ENCODE measurements around the gene GREB1. TPM values are rescaled to one million over a fixed set of nuclear protein-coding genes. Genes with fewer than 3 reads are reported as not detected.

Gene GREB1
- total and polyA plus RNA-seq, 2 of the 13 experiments (the other 11 are each of a cell fraction or from before 2014, with no cell fraction given): 31.3 to 61.2 TPM

DNA sequence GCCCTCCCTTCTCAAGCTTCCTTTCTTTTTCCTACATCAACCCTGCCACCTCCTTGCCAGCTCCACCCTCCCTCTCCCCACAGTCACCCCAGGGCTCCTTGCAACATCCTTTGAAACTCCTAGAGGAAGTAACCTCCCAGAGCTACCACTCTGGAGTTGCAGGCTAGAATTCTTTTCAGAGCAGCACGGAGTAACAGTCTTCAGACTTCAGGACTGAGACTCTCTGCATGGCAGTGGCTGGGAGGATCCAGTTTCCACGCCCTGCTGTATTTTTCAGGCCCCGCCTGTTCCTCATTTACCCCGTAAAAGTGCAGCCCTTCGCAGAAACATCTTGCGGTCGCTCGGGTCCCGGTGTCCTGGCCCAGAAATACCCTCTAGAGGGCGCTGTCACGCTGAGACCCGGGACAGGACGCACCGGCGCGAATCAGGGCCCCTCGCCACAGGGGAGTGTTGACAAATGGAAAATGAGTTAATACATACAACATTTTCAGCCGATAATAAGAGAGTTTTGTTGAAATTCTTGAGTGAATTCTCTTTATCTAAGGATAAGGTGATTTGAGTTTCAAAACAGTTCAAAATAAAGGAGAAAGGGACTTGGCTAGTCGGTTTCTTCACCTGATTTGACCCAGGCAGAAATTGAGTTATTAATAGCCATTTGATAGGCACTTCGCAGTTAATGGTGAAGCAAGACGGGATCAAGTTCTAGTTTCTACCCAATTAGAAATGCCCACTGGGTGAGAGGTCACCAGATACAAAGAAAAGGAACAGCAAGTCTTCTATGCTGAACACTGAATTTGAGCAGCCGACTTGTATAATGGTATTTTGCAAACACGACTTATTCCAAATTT lies 154.6 kb downstream of the GREB1 start (continued):
- TF ChIP-seq, protein P1, sequence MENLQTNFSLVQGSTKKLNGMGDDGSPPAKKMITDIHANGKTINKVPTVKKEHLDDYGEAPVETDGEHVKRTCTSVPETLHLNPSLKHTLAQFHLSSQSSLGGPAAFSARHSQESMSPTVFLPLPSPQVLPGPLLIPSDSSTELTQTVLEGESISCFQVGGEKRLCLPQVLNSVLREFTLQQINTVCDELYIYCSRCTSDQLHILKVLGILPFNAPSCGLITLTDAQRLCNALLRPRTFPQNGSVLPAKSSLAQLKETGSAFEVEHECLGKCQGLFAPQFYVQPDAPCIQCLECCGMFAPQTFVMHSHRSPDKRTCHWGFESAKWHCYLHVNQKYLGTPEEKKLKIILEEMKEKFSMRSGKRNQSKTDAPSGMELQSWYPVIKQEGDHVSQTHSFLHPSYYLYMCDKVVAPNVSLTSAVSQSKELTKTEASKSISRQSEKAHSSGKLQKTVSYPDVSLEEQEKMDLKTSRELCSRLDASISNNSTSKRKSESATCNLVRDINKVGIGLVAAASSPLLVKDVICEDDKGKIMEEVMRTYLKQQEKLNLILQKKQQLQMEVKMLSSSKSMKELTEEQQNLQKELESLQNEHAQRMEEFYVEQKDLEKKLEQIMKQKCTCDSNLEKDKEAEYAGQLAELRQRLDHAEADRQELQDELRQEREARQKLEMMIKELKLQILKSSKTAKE (CRISPR knock-in tag; IDR thresholded peaks at IDR 0.05; ENCODE audit: borderline replicate concordance): no peak
- TF ChIP-seq, protein P2, sequence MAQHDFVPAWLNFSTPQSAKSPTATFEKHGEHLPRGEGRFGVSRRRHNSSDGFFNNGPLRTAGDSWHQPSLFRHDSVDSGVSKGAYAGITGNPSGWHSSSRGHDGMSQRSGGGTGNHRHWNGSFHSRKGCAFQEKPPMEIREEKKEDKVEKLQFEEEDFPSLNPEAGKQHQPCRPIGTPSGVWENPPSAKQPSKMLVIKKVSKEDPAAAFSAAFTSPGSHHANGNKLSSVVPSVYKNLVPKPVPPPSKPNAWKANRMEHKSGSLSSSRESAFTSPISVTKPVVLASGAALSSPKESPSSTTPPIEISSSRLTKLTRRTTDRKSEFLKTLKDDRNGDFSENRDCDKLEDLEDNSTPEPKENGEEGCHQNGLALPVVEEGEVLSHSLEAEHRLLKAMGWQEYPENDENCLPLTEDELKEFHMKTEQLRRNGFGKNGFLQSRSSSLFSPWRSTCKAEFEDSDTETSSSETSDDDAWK (CRISPR knock-in tag; IDR thresholded peaks at IDR 0.05): no peak
- TF ChIP-seq ZNF496 (CRISPR knock-in tag; IDR thresholded peaks at IDR 0.05; ENCODE audit: insufficient replicate concordance) (no peak), ZNF331 (CRISPR knock-in tag; IDR thresholded peaks at IDR 0.05) (peak; percentile 42; the same call in 1 of the 2 replicates), TEAD3 (CRISPR knock-in tag; optimal IDR thresholded peaks at IDR 0.05; ENCODE audit: borderline replicate concordance) (peak; percentile 57), FOXK1 (CRISPR knock-in tag; IDR thresholded peaks at IDR 0.05; ENCODE audit: borderline replicate concordance, low read depth) (peak; percentile 29; the same call in 1 of the 2 replicates), GATAD1 (CRISPR knock-in tag; IDR thresholded peaks at IDR 0.05) (no peak), SOX13 (IDR thresholded peaks at IDR 0.05) (no peak), SOX13 (CRISPR knock-in tag; conservative IDR thresholded peaks at IDR 0.05 in 1 of 2, IDR thresholded peaks at IDR 0.05 in 1 of 2) (no peak), AGO1 (IDR thresholded peaks at IDR 0.05; ENCODE audit: low read depth, low read length, poor library complexity, severe bottlenecking) (no peak), MAF1 (CRISPR knock-in tag; IDR thresholded peaks at IDR 0.05; ENCODE audit: borderline replicate concordance) (no peak), SMARCC2 (IDR thresholded peaks at IDR 0.05) (no peak), ZNF615 (CRISPR knock-in tag; IDR thresholded peaks at IDR 0.05; ENCODE audit: borderline replicate concordance) (no peak), ZNF577 (CRISPR knock-in tag; IDR thresholded peaks at IDR 0.05; ENCODE audit: borderline replicate concordance, low read depth) (no peak), ZNF260 (CRISPR knock-in tag; IDR thresholded peaks at IDR 0.05; ENCODE audit: borderline replicate concordance, low read depth) (no peak), CREM (IDR thresholded peaks at IDR 0.05) (no peak), CREM (CRISPR knock-in tag; IDR thresholded peaks at IDR 0.05) (no peak), ZNF430 (CRISPR knock-in tag; IDR thresholded peaks at IDR 0.05) (no peak)
- TF ChIP-seq, protein P3, sequence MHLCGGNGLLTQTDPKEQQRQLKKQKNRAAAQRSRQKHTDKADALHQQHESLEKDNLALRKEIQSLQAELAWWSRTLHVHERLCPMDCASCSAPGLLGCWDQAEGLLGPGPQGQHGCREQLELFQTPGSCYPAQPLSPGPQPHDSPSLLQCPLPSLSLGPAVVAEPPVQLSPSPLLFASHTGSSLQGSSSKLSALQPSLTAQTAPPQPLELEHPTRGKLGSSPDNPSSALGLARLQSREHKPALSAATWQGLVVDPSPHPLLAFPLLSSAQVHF (CRISPR knock-in tag; IDR thresholded peaks at IDR 0.05): no peak
- TF ChIP-seq, protein P4, sequence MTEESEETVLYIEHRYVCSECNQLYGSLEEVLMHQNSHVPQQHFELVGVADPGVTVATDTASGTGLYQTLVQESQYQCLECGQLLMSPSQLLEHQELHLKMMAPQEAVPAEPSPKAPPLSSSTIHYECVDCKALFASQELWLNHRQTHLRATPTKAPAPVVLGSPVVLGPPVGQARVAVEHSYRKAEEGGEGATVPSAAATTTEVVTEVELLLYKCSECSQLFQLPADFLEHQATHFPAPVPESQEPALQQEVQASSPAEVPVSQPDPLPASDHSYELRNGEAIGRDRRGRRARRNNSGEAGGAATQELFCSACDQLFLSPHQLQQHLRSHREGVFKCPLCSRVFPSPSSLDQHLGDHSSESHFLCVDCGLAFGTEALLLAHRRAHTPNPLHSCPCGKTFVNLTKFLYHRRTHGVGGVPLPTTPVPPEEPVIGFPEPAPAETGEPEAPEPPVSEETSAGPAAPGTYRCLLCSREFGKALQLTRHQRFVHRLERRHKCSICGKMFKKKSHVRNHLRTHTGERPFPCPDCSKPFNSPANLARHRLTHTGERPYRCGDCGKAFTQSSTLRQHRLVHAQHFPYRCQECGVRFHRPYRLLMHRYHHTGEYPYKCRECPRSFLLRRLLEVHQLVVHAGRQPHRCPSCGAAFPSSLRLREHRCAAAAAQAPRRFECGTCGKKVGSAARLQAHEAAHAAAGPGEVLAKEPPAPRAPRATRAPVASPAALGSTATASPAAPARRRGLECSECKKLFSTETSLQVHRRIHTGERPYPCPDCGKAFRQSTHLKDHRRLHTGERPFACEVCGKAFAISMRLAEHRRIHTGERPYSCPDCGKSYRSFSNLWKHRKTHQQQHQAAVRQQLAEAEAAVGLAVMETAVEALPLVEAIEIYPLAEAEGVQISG (CRISPR knock-in tag; IDR thresholded peaks at IDR 0.05): 0 out of 2 replicates have a peak, but pooled peaks have one; percentile 36

Data from HepG2 (cell line).